Islet precursor cell (in vitro differentiated cells): ENCODE measurements around the gene TMEM74B.

Source experiments
- DNase-seq: peaks from one replicate; pipeline ENCODE4 v3.0.0-alpha.2; 2018

Gene TMEM74B

DNA sequence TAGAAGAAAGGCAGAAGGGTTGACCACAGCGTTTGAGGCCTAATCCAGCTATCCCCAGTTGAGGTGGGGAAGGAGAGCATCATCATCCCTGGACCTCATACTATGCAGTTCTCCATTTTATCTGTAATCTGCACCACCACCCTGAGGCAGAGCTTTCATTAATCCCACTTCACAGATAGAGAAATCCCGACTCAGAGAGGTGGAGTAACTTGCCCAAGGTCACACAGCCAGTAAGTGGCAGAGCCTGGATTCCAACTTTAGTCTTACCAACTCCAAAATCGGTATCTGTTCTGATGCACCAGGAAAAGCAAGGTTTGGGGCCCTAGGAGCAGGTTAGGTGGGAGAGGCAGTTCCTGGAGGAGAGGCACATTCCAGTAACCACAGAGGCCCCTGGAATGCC lies 6.7 kb downstream of the TMEM74B start:
- no peak for DNase-seq

DNA sequence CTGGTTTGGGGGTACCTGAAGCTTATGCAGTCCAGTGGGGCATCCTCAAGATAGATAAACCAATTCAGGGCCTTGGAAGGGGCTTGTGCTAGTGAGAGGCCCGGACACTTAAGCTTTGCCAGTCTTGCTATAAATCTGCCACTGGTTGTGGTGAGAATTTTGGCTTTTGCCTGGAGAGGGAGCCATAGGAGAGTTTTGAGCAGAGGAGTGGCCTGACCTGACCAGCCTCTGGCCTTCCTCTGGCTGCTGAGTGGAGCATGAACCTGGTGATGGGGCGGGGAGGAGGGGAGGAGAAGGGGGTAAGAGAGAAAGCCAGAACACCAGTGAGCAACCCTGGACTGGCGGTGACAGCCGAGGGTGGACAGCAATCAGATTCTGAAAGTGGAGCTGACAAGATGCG lies 7.1 kb downstream of the TMEM74B start:
- peak; percentile 88 for DNase-seq

GRCh38 chr20:1174787-1175186 lies 10.0 kb downstream of the TMEM74B start:
- DNase-seq, result peak; percentile 22

- peak; percentile 26 for DNase-seq
Measured at GRCh38 chr20:1173698-1174097, 11.1 kb downstream of the TMEM74B start.

DNA sequence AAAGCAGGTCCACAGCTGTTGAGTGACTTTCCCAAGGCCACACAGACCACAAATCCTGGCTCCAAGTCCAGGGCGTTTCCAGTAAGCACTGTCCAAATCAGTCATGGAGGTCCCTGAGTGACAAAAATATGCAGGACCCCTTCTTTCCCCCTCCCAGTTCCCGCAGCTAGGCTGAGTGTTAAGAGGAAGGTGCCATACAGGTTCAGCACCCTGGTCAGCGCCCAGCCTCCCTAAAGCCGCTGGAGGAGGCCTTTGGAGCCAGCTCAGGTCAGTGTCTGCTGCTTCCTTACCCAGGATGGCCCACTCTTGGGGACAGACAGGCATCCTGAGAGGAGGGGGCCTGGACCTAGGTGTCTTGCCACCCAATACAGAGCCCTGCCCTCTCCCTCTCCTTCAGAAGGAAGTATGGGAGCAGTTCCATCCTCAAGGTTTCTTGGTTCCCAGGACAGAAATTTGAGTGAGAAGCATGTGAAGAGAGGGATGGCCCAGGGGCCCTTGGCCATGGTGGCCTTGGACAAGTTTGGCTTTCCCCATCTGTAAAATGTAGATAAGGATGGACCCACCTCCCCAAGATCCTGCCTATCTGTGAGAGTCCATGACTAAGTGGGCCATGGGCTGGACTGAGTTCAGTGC lies 13.2 kb downstream of the TMEM74B start:
- peak; percentile 86 for DNase-seq

- peak; percentile 17 for DNase-seq
Measured at GRCh38 chr20:1169224-1169623, 15.6 kb downstream of the TMEM74B start.

GRCh38 chr20:1166948-1167720 lies 17.6 kb downstream of the TMEM74B start:
- no peak for DNase-seq

DNA sequence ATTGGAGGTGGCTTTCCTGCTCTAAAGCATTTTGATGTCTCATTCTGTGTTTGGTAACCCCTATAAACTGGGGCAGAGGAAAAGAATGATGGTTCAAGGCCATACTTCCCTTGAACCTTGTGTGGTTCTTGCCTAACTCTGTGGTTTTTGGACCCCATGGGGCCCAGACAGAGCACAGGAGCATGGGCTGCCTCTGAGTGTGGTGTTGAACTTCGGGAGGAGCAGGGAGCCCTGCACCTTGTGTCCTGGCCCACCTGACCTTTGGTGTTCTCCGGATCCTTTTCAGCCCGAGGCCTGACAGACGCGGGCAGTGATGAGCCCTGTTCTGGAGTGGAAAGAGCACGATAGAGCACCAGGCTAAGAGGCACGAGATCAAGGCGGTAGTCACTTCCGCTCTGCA lies 18.8 kb downstream of the TMEM74B start:
- DNase-seq, result peak; percentile 35

- DNase-seq, result peak; percentile 11
Measured at GRCh38 chr20:1165521-1165920, 19.3 kb downstream of the TMEM74B start.

DNA sequence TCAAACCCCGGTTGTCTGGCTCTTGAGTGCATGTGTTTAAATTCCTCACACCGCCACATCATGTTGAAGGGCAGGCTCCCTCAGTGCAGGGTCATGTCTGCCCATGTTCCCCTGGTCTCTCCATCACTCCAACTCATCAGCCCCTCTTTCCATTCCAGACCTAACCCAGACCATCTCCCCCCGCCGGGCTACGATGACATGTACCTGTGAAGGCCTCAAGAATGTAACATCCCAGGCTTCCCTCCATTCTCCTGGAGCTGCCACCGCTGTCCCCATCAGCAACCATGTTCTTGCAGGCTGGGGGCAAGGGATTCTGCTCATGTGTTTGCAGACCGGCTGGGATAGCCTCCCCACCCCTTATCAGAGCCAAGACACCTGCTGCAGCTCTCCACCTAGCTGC lies 19.9 kb downstream of the TMEM74B start:
- peak; percentile 29 for DNase-seq

- peak; percentile 16 for DNase-seq
Measured at GRCh38 chr20:1163653-1164052, 21.1 kb downstream of the TMEM74B start.

DNA sequence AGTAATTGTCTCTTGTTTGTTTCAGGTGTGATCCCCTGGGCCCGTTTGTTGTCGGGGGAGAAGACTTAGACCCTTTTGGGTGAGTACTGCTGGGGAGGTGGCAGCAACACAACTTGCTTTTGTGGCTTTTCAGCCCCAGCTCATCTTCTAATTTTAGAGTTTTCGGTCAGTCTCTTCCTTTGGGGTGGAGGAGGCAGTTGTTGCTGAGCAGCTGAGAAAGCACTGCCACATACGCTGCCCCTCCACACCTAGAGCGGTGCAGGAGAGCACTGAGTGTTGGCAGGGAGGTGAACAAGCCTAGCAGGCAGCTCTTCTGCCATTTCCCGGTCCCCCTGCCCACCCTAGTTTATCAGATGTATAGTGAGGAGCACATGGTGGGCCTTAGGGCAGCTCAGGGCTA lies 21.7 kb downstream of the TMEM74B start:
- peak; percentile 23 for DNase-seq

GRCh38 chr20:1160991-1161390 lies 23.8 kb downstream of the TMEM74B start:
- DNase-seq, result peak; percentile 26

DNA sequence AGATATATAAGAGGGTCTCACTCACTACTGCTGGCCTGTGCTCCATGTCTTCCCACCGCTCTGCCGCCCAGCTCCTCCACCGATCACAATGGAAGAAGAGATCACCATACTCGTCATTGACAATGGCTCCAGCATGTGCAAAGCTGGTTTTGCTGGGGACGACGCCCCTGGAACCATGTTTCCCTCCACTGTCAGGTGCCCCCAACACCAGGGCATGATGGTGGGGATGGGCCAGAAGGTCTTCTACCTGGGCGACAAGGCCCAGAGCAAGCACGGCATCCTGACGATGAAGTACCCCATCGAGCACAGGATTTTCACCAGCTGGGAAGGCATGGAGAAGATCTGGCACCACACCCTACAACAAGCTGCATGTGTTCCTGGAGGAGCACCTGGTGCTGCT lies 24.3 kb downstream of the TMEM74B start:
- peak; percentile 17 for DNase-seq

GRCh38 chr20:1155342-1155741 lies 29.4 kb downstream of the TMEM74B start:
- no peak for DNase-seq

- DNase-seq, result peak; percentile 19
Measured at GRCh38 chr20:1154691-1155090, 30.1 kb downstream of the TMEM74B start.

DNA sequence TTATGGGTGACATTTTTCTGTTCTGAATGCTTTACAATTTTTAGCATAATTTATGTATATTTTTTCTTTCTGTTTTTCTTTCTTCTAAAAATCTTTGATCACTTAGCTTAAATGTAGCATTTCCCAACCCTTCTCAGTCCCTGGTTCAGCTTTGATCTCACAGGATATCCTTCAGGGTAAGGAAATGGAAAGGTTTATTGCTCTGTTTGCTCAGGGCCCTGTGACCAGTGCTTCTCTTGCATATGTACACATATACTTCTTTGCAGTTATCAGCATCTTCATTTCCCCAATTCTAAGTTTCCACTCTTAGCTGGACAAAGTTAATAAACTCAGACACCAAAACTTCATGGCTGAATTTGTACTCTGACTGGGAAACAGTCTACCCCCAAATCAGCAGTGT lies 30.6 kb downstream of the TMEM74B start:
- DNase-seq, result no peak

- no peak for DNase-seq
Measured at GRCh38 chr20:1150968-1151367, 33.8 kb downstream of the TMEM74B start.

DNA sequence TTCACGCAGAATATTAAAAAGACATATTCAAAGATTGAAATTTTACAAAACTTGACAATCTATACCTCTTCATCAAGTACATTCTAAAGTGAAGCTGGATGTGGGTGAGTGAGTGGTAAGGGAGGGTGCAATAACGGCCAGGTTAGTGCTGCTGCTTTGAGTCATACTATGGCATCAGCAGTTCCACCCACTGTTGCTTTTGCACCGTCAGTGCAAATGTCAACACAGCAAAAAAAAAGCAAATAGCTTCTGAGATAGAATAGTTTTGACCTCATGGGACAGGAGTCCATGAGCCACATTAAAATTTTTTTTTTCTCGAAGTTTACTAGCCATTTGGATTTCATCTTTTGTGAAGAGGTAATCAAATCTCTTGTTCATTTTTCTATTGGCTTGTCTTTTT lies 34.6 kb downstream of the TMEM74B start:
- DNase-seq, result peak; percentile 8

GRCh38 chr20:1149812-1150211 lies 35.0 kb downstream of the TMEM74B start:
- DNase-seq, result peak; percentile 17

DNA sequence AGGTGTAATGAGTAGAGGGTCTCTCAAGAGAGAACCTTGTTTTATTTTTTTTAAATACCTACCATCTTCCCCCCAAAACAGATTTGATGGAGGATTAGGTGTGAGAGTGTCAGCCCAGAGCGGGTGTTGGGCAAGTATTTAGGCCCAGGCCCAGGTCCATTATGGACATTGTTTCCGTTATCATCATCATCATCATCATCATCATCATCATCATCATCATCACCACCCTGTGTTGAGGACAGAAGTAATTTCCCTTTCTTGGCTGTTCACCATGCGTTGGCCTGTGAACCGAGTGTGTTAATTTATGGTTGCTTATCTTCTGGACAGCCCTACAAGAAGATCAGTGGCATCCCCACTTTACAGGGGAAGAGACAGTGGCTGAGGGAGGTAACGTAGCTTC lies 37.8 kb downstream of the TMEM74B start:
- DNase-seq, result peak; percentile 42

DNA sequence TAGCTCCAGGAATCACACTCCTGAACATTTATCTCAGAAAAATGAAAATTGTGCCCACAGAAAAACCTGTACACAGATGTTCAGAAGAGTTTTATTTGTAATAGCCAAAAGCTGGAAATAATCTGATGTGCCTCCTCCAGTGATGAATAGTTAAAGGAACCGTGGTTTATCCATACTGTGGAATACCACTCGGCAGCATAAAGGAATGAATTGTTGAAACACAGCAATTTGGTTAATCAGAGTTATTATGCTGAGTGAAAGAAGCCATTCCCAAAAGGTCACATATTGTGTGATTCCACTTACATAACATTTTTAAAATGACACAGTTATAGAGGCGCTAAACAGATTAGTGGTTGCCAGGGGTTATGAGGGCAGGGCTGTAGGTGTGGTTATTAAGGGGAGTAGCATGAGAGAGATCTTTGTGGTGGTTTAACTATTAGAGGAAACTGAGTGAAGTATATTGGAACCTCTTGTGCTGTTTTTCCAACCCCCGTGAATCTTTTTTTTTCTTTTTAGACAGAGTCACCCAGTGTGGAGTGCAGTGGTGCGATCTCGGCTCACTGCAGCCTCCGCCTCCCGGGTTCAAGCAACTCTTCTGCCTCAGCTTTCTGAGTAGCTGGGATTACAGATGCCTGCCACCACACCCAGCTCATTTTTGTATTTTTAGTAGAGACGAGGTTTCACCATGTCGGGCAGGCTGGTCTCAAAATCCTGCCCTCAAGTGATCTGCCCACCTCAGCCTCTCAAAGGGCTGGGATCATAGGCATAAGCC lies 40.2 kb downstream of the TMEM74B start:
- DNase-seq, result no peak

- DNase-seq, result no peak
Measured at GRCh38 chr20:1137236-1137635, 47.5 kb downstream of the TMEM74B start.

- no peak for DNase-seq
Measured at GRCh38 chr20:1134836-1135235, 49.9 kb downstream of the TMEM74B start.
